Measurements from ENCODE around the gene DNM1.

DNA sequence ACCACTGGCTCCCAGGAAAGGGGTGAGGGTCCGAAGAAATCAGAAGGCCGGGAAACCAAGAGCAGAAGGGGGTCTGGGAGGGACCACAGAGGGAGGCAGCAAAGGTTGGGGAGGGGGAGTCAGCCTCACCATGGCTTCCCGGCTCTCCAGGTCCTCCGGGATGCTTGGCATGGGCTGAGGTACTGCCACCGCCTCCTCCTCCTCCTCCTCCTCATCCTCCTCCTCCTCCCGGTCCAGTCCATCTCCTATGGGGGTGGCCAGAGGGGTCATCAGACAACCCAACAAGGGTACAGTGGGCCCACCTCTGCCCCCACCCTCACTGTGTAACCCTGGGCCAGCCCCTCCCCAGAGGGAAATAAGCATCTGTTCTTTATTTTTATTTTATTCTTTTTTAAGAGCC lies 55.1 kb downstream of the DNM1 start:
- TF ChIP-seq CTCF (IDR thresholded peaks at IDR 0.05): no peak
- no peak for TF ChIP-seq POLR2A (IDR thresholded peaks at IDR 0.05)
